Fibroblast of skin of scalp (primary cell): ENCODE results near the gene IGFBPL1.
"Not testable (repeated sequence)": the region's sequence is repeated elsewhere in the genome, so short reads cannot be mapped to it uniquely, and the experiment has no call there.

Experiments
- DNase-seq: peaks from one replicate; pipeline ENCODE4 v3.0.0-alpha.2; 2013

The IGFBPL1 gene

GRCh38 chr9:38395653-38396370 is 28.4 kb downstream of the IGFBPL1 start:
- DNase-seq: no peak

DNA sequence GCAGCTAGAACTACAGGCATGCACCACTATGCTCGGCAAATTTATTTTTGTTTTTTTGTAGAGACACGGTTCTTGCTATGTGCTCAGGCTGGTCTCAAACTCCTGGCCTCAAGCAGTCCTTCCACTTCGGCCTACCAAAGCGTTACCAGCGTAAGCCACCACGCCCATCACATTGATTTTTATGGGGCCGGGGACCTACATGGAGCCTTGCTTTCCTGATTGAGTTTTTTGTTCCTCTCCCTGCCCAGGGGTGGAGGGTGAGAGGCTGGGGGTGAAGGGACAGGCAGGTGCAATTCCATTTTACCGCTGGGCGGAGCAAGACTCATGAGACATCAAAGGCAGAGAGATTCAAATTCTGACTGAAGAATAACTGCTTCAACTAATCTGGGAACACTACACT is 29.8 kb downstream of the IGFBPL1 start:
- no peak for DNase-seq

- DNase-seq: no peak
Observed at GRCh38 chr9:38393128-38393796, 31.0 kb downstream of the IGFBPL1 start.

GRCh38 chr9:38392235-38393127 is 31.8 kb downstream of the IGFBPL1 start, which contains the start of gene ALDH1B1:
Gene ALDH1B1, plus strand, starts transcription at chr9:38392702. Its CDS starts 3,047 bp downstream, at chr9:38395749.
- DNase-seq: peak; percentile 84

DNA sequence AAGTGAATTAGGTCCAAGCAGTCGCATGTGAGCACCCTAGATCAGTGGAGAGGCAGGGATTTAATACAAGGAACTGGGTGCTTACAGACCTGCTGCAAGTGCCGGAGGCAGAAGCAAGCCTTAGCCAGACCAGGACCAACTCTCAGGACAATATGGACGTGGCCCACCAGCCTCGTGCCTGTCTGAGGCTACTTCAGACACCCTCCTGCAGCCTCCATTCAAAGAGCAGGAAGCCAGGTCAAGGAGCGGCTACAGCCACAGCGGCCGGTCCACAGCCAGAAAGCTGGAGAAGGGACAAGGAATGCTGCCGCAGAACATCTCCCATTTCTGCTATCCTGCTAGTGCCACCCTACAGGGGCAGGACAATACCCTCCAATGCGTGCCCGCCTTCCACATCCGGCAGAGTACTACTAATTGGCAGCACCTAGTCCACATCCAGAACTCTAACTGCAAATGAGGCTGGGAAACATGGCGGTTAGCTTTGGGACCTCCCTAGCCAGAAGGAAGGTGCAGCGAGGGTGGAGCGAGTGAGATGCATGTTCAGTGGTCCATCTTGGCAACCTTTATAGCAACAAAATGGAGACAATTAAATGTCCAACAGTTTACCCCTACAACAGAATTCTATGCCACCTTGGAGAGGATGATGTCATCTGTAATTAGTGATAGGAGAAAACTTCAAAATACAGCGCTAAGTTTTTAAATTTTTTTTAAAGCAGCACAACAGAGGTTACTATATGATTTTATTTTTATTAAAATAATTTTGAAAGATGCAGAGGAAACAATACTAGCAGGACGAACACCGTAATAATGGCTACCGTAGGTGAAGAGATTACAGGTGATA is 32.8 kb downstream of the IGFBPL1 start:
- DNase-seq: no peak

DNA sequence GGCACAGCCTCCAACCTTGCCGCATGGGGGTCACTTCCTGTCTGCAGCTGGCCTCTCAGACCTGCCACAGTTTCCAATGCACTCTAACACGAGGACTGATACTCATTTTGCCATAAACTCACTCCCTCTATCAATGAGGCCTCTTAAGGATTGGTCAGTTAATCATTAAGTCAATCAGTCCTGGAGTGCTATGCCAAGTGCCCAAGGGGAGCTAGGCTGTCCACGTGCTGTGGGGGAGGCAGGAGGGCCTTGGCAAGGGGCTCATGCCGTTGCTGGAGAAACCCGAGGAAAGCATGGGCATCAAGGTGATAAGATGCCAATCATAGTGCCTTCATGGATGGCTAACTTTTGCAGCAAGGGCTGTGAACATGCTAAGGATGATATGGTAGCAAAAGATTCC is 33.4 kb downstream of the IGFBPL1 start:
- no peak for DNase-seq

GRCh38 chr9:38390442-38390841 is 33.8 kb downstream of the IGFBPL1 start:
- no peak for DNase-seq

GRCh38 chr9:38389313-38389712 is 34.9 kb downstream of the IGFBPL1 start:
- peak; percentile 36 for DNase-seq

- peak; percentile 26 for DNase-seq
Observed at GRCh38 chr9:38388283-38389223, 35.7 kb downstream of the IGFBPL1 start.

GRCh38 chr9:38387751-38388150 is 36.5 kb downstream of the IGFBPL1 start:
- DNase-seq: no peak

DNA sequence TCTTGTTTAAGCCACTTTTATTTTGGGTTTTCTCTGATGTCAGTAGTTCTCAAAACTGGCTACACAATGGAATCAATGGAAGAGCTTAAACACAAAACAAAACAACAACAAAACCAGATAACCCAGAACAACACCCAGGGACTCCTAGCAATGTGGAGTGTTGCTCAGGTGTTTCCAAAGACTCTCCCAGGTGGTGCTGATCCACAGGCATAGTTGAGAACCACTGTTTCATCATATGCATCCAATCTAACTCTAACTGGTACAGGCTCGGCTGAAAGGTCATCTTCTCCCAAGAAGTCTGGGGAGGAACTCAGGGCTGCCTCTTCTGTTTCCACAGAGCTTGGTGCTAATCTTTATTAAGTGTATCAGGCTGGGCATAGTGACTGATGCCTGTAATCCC is 37.2 kb downstream of the IGFBPL1 start:
- DNase-seq: no peak

- DNase-seq: no peak
Observed at GRCh38 chr9:38386319-38386895, 37.8 kb downstream of the IGFBPL1 start.

DNA sequence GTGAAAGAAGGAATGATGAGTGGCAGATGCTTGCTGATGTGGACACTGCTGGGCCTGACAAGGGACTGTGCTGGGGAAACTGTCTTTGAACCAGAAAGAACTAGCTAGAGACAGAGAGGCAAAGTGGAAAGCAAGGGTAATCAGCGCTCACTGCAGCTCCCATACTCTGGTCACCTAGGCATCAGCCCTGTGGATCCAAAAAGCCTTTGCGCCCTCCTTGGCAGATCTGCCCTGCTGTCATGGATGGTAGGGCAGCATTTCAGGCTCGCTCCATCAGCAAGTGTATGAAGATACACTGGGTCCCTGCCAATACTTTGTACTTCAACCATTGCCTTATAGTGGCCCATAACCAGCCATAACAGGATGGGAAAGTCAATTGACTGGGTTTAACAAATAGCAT is 38.4 kb downstream of the IGFBPL1 start:
- no peak for DNase-seq

DNA sequence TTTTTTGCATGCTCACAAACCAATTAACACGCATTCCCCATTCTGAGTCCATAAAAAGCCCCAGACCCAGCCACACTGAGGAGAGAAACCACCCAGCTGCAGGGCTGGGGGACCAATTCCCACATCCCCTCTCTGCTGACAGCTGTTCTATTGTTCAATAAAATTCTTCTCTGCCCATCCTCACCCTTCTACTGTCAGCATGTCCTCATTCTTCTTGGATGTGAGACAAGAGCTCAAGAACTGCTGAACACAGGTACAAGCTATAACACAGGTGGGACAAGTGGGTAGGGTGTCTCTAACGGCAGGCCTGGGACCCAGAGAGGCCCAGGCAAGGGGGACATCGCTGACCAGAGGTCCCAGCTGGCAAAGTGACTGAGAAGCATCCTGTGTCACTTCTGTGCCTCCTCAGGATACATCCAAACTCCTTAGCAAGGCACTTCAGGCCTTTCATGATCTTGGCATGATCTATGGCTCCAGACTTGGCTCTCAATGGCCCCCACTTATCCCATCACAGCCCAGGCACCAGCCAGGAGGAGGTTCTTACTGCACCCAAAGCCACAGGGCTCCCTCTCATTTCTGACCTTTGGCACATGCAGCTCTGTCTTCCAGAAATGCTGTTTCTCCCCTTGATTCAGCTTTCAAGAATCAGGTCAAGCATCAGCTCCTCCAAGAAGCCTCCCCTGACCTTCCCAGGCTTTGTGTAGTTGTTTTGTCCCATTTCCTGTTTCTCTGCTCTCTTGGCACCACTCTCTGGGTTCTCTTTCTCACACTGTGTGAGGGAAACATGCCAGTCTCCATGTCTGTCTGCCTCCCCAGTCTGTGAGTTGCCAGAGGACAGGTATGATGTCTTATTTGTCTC is 39.0 kb downstream of the IGFBPL1 start:
- DNase-seq: no peak

GRCh38 chr9:38382141-38382540 is 42.1 kb downstream of the IGFBPL1 start:
- DNase-seq: no peak

GRCh38 chr9:38380872-38381534 is 43.3 kb downstream of the IGFBPL1 start:
- DNase-seq: no peak

DNA sequence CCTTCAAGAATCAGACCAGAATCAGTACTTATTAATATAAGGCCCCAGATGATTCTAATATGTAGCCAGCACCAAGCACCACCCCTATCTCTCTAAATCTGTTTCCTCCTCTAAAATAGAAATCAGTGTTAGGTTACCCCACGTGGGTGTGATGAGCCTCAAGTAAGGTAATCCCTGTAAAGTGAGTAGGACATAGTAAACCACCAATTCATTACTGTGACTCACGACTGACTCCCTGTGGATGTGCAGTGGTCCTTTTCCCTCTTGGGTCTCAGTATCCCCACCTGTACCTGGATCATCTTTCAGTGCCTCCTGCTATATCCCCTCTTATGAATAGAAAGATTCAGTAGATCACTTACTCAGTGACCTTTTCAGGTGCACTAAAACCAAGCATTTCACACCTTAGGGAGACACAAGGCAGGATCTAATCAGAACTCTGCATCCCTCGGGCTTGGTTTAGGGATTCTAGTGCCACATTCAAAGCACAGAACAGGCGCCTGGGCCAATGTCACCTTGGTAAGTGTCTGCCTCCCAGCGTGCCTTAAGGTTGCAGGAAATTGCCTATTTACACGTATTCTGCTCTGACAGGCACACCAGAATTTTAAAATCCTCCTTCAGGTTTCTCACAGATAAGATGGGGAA is 43.9 kb downstream of the IGFBPL1 start:
- DNase-seq: no peak

- not testable (repeated sequence) for DNase-seq
Observed at GRCh38 chr9:38377336-38378083, 46.7 kb downstream of the IGFBPL1 start.
